C4-2B (cell line): ENCODE measurements around the gene NAV2.

Experiments used
- CTCF ChIP-seq: fragments of 450-650 bp; conservative IDR thresholded peaks from 2 replicates; pipeline ENCODE4 v1.5.1; 2017; ENCODE audit warnings: mild to moderate bottlenecking
- ZFX ChIP-seq: fragments of 450-650 bp; IDR thresholded peaks from 2 replicates; pipeline ENCODE4 v1.6.1; 2017

DNA sequence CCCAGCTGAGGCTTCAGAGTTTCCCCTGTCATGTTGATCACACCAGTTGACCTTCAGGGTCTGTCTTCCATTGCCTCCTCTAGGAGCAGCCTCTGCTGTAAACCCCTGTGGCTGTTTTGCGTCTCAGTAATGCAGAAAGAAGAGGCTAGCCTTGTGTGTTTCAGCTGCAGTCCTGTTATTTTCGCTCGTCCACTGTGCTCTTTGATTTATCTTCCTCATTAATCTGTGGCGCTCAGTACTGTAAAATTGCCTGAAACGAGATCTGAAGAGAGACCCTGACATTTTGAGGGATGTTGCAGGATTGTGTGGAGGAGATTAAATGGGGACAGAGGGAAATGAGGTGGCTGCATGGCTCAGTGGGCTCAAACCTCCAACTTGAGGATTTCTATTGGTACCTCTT is 283.9 kb downstream of the NAV2 start:
- TF ChIP-seq CTCF (no peak), ZFX (no peak)
